Measurements from ENCODE around the gene CLDN20.

GRCh38 chr6:155215906-155216305, 47.9 kb upstream of the CLDN20 start:
- TF ChIP-seq EP300 (IDR thresholded peaks at IDR 0.05) (no peak), POLR2A (IDR thresholded peaks at IDR 0.05) (no peak), CTCF (IDR thresholded peaks at IDR 0.05) (no peak)
